ENCODE data around the gene AXIN2.

- no peak for TF ChIP-seq CTCF (IDR thresholded peaks at IDR 0.05)
- TF ChIP-seq POLR2A (IDR thresholded peaks at IDR 0.05), result no peak
- no peak for TF ChIP-seq POLR2AphosphoS5 (IDR thresholded peaks at IDR 0.05)
These were observed 57.9 kb downstream of the AXIN2 start for GRCh38 chr17:65503557-65503956.
